ENCODE measurements around the gene PTPRN2. TPM values are rescaled to one million over a fixed set of nuclear protein-coding genes. Genes with fewer than 3 reads are reported as not detected.

The PTPRN2 gene
- total and polyA plus RNA-seq, 2 donors (not counting 3 experiments of a cell fraction or from before 2014, with no cell fraction given): 0.62 to 0.88 TPM

DNA sequence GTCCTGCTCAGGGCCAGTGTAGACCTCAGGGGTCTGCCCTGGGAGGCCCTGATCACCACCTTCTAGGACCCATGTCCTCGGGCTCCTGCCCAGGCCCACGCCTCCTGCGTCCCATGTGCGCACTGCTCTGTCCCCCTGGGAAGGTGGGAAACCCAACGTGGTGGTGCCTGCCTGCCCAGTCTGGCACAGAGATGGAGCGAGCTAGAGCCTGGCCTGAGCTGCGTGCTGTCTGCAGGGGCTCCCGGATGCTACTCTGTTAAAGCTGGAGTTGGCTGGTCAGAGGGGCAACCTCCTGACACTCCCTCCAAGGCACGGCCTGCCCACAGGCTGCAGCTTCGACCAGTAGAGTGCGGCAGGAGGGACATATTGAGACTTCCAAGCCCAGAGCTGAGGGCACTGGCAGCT lies 1079.1 kb downstream of the PTPRN2 start:
- Histone ChIP-seq H3K27ac (ENCODE audit: insufficient read depth, low read depth, low read length) (no peak overlapping the region), H2AFZ (ENCODE audit: low read depth, low read length) (no peak overlapping the region), H3K36me3 (ENCODE audit: control insufficient read depth in 2 of 2, extremely low read depth in 1 of 2, insufficient read depth in 2 of 2, low read length in 2 of 2) (no peaks in the 10 kb centered on the region), H3K9me3 (replicated peaks; ENCODE audit: control insufficient read depth, insufficient read depth, low read length) (no peaks in the 10 kb centered on the region), H3K9ac (replicated peaks; ENCODE audit: extremely low read depth, insufficient read depth, low read length) (no peak overlapping the region), H3K27me3 (ENCODE audit: control insufficient read depth in 2 of 2, insufficient read depth in 2 of 2, low read length in 2 of 2) (no peaks in the 10 kb centered on the region), H3K4me1 (ENCODE audit: control insufficient read depth, extremely low read depth, insufficient read depth, low read length) (peaks cover 1% of the 10 kb centered on the region), H3K79me2 (ENCODE audit: control insufficient read depth, insufficient read depth, low read length) (no peaks in the 10 kb centered on the region), H3K4me2 (ENCODE audit: insufficient read depth, low read length) (no peak overlapping the region), H3K4me3 (replicated peaks in 1 of 3; ENCODE audit: insufficient read depth in 1 of 3, low read depth in 1 of 3, low read length in 3 of 3) (no peak overlapping the region), H4K20me1 (replicated peaks; ENCODE audit: control insufficient read depth, extremely low read depth, insufficient read depth, low read length) (no peaks in the 10 kb centered on the region), H3K9me1 (replicated peaks; ENCODE audit: control insufficient read depth, extremely low read depth, insufficient read depth, low read length) (no peaks in the 10 kb centered on the region)
- no peak for DNase-seq (ENCODE audit: low read depth, low spot score)
- intact Hi-C loops (cut with micrococcal nuclease): no loop called here
- ChIA-PET POLR2A (no interaction called here), CTCF (no interaction called here)
- no peak for FAIRE-seq
- BruUV-seq (replicated peaks): no TSS peak
- dilution Hi-C loops (cut with MboI; ENCODE audit: extremely low pct_ligation_motif_present, low sequenced_read_pairs): no loop called here
- TF ChIP-seq POLR2A (IDR thresholded peaks at IDR 0.05; ENCODE audit: low read depth, low read length) (no peak), MYC (IDR thresholded peaks at IDR 0.05; ENCODE audit: low read depth, low read length) (no peak), MAX (IDR thresholded peaks at IDR 0.05; ENCODE audit: insufficient read depth, insufficient read length) (no peak), FOS (IDR thresholded peaks at IDR 0.05; ENCODE audit: borderline replicate concordance, insufficient read depth, low read length) (no peak), GATA2 (IDR thresholded peaks at IDR 0.05; ENCODE audit: insufficient read depth, insufficient read length, low read depth, low read length) (no peak), JUN (IDR thresholded peaks at IDR 0.05; ENCODE audit: borderline replicate concordance, insufficient read depth, insufficient read length, low read depth) (no peak), EZH2 (IDR thresholded peaks at IDR 0.05; ENCODE audit: borderline replicate concordance, low read depth, low read length, severe bottlenecking) (no peak), POLR2AphosphoS5 (IDR thresholded peaks at IDR 0.05; ENCODE audit: insufficient read depth, low read depth, low read length) (no peak)
- TF ChIP-seq, protein P1, sequence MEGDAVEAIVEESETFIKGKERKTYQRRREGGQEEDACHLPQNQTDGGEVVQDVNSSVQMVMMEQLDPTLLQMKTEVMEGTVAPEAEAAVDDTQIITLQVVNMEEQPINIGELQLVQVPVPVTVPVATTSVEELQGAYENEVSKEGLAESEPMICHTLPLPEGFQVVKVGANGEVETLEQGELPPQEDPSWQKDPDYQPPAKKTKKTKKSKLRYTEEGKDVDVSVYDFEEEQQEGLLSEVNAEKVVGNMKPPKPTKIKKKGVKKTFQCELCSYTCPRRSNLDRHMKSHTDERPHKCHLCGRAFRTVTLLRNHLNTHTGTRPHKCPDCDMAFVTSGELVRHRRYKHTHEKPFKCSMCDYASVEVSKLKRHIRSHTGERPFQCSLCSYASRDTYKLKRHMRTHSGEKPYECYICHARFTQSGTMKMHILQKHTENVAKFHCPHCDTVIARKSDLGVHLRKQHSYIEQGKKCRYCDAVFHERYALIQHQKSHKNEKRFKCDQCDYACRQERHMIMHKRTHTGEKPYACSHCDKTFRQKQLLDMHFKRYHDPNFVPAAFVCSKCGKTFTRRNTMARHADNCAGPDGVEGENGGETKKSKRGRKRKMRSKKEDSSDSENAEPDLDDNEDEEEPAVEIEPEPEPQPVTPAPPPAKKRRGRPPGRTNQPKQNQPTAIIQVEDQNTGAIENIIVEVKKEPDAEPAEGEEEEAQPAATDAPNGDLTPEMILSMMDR (IDR thresholded peaks at IDR 0.05; ENCODE audit: extremely low read depth in 1 of 2, insufficient read depth in 1 of 2, low read depth in 1 of 2, low read length in 2 of 2): no peak

All from endothelial cell of umbilical vein (primary cell).